DLD1 (cell line): Measurements from ENCODE around the gene PTPN9.
"Not testable (repeated sequence)": the region's sequence is repeated elsewhere in the genome, so short reads cannot be mapped to it uniquely, and the experiment has no call there.

ENCODE experiments used
- in situ Hi-C: cut with HindIII; loops from 2 replicates; pipeline ENCODE4 v1.10.0; 2017; ENCODE audit warnings: low sequenced_read_pairs

The PTPN9 gene

GRCh38 chr15:75578948-75579920 is at the start of gene PTPN9:
PTPN9 (minus strand) TSS chr15:75579315; CDS start chr15:75578776, 539 bp downstream.
- in situ Hi-C loops, result no loop called here

- in situ Hi-C loops, result no loop called here
These were observed 46.6 kb upstream of the PTPN9 start, which contains the start of gene SNUPN for GRCh38 chr15:75625542-75626347. SNUPN (minus strand) TSS chr15:75625725; CDS start chr15:75621051, 4,674 bp downstream.

- in situ Hi-C loops, result no loop called here
These were observed 43.4 kb upstream of the PTPN9 start for GRCh38 chr15:75622505-75622904.

GRCh38 chr15:75620841-75621391 is 41.8 kb upstream of the PTPN9 start:
- in situ Hi-C loops, result no loop called here

- in situ Hi-C loops, result no loop called here
These were observed 41.1 kb upstream of the PTPN9 start for GRCh38 chr15:75620058-75620820.

GRCh38 chr15:75616766-75617165 is 37.7 kb upstream of the PTPN9 start:
- in situ Hi-C loops, result no loop called here

GRCh38 chr15:75606711-75607699 is 27.9 kb upstream of the PTPN9 start:
- in situ Hi-C loops, result no loop called here

- in situ Hi-C loops, result no loop called here
These were observed 26.9 kb upstream of the PTPN9 start for GRCh38 chr15:75606026-75606425.

GRCh38 chr15:75599401-75599800 is 20.3 kb upstream of the PTPN9 start:
- in situ Hi-C loops, result loop anchor here (5.0 kb wide), 1 partner anchor 127 kb away; no protein-coding TSS in a partner anchor

GRCh38 chr15:75598361-75598760 is 19.2 kb upstream of the PTPN9 start:
- in situ Hi-C loops, result loop anchor here (5.0 kb wide), 1 partner anchor 126 kb away; no protein-coding TSS in a partner anchor

GRCh38 chr15:75597667-75598341 is 18.7 kb upstream of the PTPN9 start:
- in situ Hi-C loops, result loop anchor here (5.0 kb wide), 1 partner anchor 126 kb away; no protein-coding TSS in a partner anchor

GRCh38 chr15:75596703-75597345 is 17.7 kb upstream of the PTPN9 start:
- in situ Hi-C loops, result loop anchor here (5.0 kb wide), 1 partner anchor 125 kb away; no protein-coding TSS in a partner anchor

- in situ Hi-C loops, result no loop called here
These were observed 15.2 kb upstream of the PTPN9 start for GRCh38 chr15:75594276-75594675.

GRCh38 chr15:75591655-75592364 is 12.7 kb upstream of the PTPN9 start:
- in situ Hi-C loops, result no loop called here

GRCh38 chr15:75590239-75590638 is 11.1 kb upstream of the PTPN9 start:
- in situ Hi-C loops, result no loop called here

- in situ Hi-C loops, result no loop called here
These were observed 10.0 kb upstream of the PTPN9 start for GRCh38 chr15:75589071-75589470.

GRCh38 chr15:75586422-75586821 is 7.3 kb upstream of the PTPN9 start:
- in situ Hi-C loops, result not testable (repeated sequence)
